Measurements from ENCODE around the gene NMRK2. TPM values are rescaled to one million over a fixed set of nuclear protein-coding genes. Genes with fewer than 3 reads are reported as not detected.
"Not testable (repeated sequence)": the region's sequence is repeated elsewhere in the genome, so short reads cannot be mapped to it uniquely, and the experiment has no call there.

The NMRK2 gene
- total RNA-seq, 1 experiment from 2014 or later: 60.0 TPM

- H2BK120ac ChIP-seq (ENCODE audit: low read depth, low read length, poor library complexity, severe bottlenecking): no peak overlapping the region
- peak overlapping the region; percentile 39 to 87 (median 62); a peak in 3 of 7 replicates for H3K27ac Mint-ChIP-seq
- H3K27me3 ChIP-seq (ENCODE audit: insufficient read depth, low read length): no peaks in the 10 kb centered on the region
- no peak overlapping the region for H2BK20ac ChIP-seq (ENCODE audit: low read depth, low read length, poor library complexity, severe bottlenecking)
- H3K79me2 ChIP-seq (ENCODE audit: insufficient read depth, low read length): no peaks in the 10 kb centered on the region
- DNase-seq: no peak
- no peak overlapping the region; a peak in 1 of 5 replicates for H3K4me3 Mint-ChIP-seq
- no peak overlapping the region for H4K91ac ChIP-seq (ENCODE audit: insufficient read length, low read depth, low read length)
- H3K4me1 Mint-ChIP-seq: peaks cover 3 to 17% of the 10 kb centered on the region in 2 experiments; a peak in 3 of 4 replicates
- no peak overlapping the region for H2BK5ac ChIP-seq (ENCODE audit: insufficient read length, low read length)
- no CpG with 5 or more reads among the region's 41 CpGs for WGBS (ENCODE audit: extremely low coverage, insufficient read length, low lambda C conversion rate)
- peak overlapping the region; percentile 37; the same call in 1 of the 2 replicates for H3K14ac ChIP-seq (ENCODE audit: insufficient read depth, low read length)
- no peak overlapping the region for H3K9ac ChIP-seq (ENCODE audit: extremely low read depth, insufficient read length, low read length)
- no peaks in the 10 kb centered on the region; the same call in 1 of the 2 replicates for H3K27me3 Mint-ChIP-seq (ENCODE audit: low read depth)
- no peak overlapping the region for H2BK15ac ChIP-seq (ENCODE audit: low read depth, low read length)
- H3K9me3 ChIP-seq (ENCODE audit: control insufficient read depth, low read depth, low read length): no peaks in the 10 kb centered on the region
- no peak overlapping the region for H3T11ph ChIP-seq (ENCODE audit: low read length)
- no peaks in the 10 kb centered on the region for H3K23me2 ChIP-seq (ENCODE audit: insufficient read length, low read depth, low read length, poor library complexity, severe bottlenecking)
- no peak for TF ChIP-seq CTCF (conservative IDR thresholded peaks at IDR 0.05)
- no peak overlapping the region for H3K4me2 ChIP-seq (ENCODE audit: insufficient read depth, insufficient read length, low read length)
- H3K23ac ChIP-seq (ENCODE audit: insufficient read length, low read depth, low read length): no peak overlapping the region
- peak overlapping the region; percentile 17 for H3K18ac ChIP-seq (ENCODE audit: insufficient read length, low read depth, low read length)
- no peak overlapping the region for H3K56ac ChIP-seq (ENCODE audit: insufficient read length, low read depth, low read length)
- no peaks in the 10 kb centered on the region for H3K9me3 Mint-ChIP-seq
- H3K27ac ChIP-seq (ENCODE audit: insufficient read length, low read depth, low read length): no peak overlapping the region
- no peak overlapping the region for H2AK5ac ChIP-seq (ENCODE audit: insufficient read length, low read length)
- no peak overlapping the region for H2BK12ac ChIP-seq (ENCODE audit: insufficient read length, low read depth, low read length)
- H4K8ac ChIP-seq (replicated peaks; ENCODE audit: insufficient read length, low read depth, low read length): no peak overlapping the region
- H2AFZ ChIP-seq (ENCODE audit: low read length): no peak overlapping the region
- no peaks in the 10 kb centered on the region for H4K20me1 ChIP-seq (ENCODE audit: control insufficient read depth, insufficient read depth, insufficient read length)
- no peaks in the 10 kb centered on the region for H3K79me1 ChIP-seq (ENCODE audit: insufficient read depth, low read depth, low read length, poor library complexity, severe bottlenecking)
- no peaks in the 10 kb centered on the region for H3K4me1 ChIP-seq (ENCODE audit: insufficient read depth, low read length)
- H3K36me3 Mint-ChIP-seq (ENCODE audit: insufficient read depth in 1 of 3, low read depth in 3 of 3): peaks cover 0 to 5% (median 0%) of the 10 kb centered on the region in 3 experiments; a peak in 3 of 7 replicates
- H4K5ac ChIP-seq (ENCODE audit: insufficient read length, low read depth, low read length): no peak overlapping the region
- no peak overlapping the region for H3K4ac ChIP-seq (ENCODE audit: low read depth, low read length)
These were observed 18.3 kb downstream of the NMRK2 start for GRCh38 chr19:3950871-3951861.

- H3K79me1 ChIP-seq (ENCODE audit: insufficient read depth, low read depth, low read length, poor library complexity, severe bottlenecking); H3K4me2 ChIP-seq (ENCODE audit: insufficient read depth, insufficient read length, low read length); H3K4me3 Mint-ChIP-seq; H4K8ac ChIP-seq (replicated peaks; ENCODE audit: insufficient read length, low read depth, low read length); H3K4ac ChIP-seq (ENCODE audit: low read depth, low read length); H3K27me3 Mint-ChIP-seq (ENCODE audit: low read depth); H3K27me3 ChIP-seq (ENCODE audit: insufficient read depth, low read length); H3K23me2 ChIP-seq (ENCODE audit: insufficient read length, low read depth, low read length, poor library complexity, severe bottlenecking); H2BK12ac ChIP-seq (ENCODE audit: insufficient read length, low read depth, low read length); H3K18ac ChIP-seq (ENCODE audit: insufficient read length, low read depth, low read length); H3K4me1 ChIP-seq (ENCODE audit: insufficient read depth, low read length); H4K91ac ChIP-seq (ENCODE audit: insufficient read length, low read depth, low read length); H3K9me3 Mint-ChIP-seq; H2AK5ac ChIP-seq (ENCODE audit: insufficient read length, low read length); H3K56ac ChIP-seq (ENCODE audit: insufficient read length, low read depth, low read length); H4K20me1 ChIP-seq (ENCODE audit: control insufficient read depth, insufficient read depth, insufficient read length); H4K5ac ChIP-seq (ENCODE audit: insufficient read length, low read depth, low read length); H3T11ph ChIP-seq (ENCODE audit: low read length); H3K23ac ChIP-seq (ENCODE audit: insufficient read length, low read depth, low read length); H2AFZ ChIP-seq (ENCODE audit: low read length); H2BK20ac ChIP-seq (ENCODE audit: low read depth, low read length, poor library complexity, severe bottlenecking); H2BK15ac ChIP-seq (ENCODE audit: low read depth, low read length); H3K79me2 ChIP-seq (ENCODE audit: insufficient read depth, low read length); H2BK120ac ChIP-seq (ENCODE audit: low read depth, low read length, poor library complexity, severe bottlenecking); DNase-seq; H3K14ac ChIP-seq (ENCODE audit: insufficient read depth, low read length); H3K27ac ChIP-seq (ENCODE audit: insufficient read length, low read depth, low read length); H2BK5ac ChIP-seq (ENCODE audit: insufficient read length, low read length); H3K9me3 ChIP-seq (ENCODE audit: control insufficient read depth, low read depth, low read length); H3K9ac ChIP-seq (ENCODE audit: extremely low read depth, insufficient read length, low read length): not testable (repeated sequence)
- peak overlapping the region; percentile 22 to 80 (median 70); a peak in 4 of 7 replicates for H3K27ac Mint-ChIP-seq
- H3K4me1 Mint-ChIP-seq: peaks cover 3 to 17% of the 10 kb centered on the region in 2 experiments; a peak in 3 of 4 replicates
- peaks cover 0 to 14% (median 4%) of the 10 kb centered on the region in 3 experiments; a peak in 5 of 7 replicates for H3K36me3 Mint-ChIP-seq (ENCODE audit: insufficient read depth in 1 of 3, low read depth in 3 of 3)
- WGBS (ENCODE audit: extremely low coverage, insufficient read length, low lambda C conversion rate): no CpG with 5 or more reads among the region's 9 CpGs
These were observed 19.9 kb downstream of the NMRK2 start for GRCh38 chr19:3952755-3953276.
